NT2/D1 (cell line): ENCODE results near the gene TBC1D10A.

Experiments used
- YY1 ChIP-seq: IDR thresholded peaks from 2 replicates; pipeline ENCODE4 v1.6.1; 2011; ENCODE audit not compliant: insufficient read length, insufficient read depth
- ZNF274 ChIP-seq: IDR thresholded peaks from 2 replicates; pipeline ENCODE4 v1.6.1; 2011; ENCODE audit warnings: mild to moderate bottlenecking, low read depth, low read length

- no peak for TF ChIP-seq YY1
- TF ChIP-seq ZNF274: no peak
Measured at GRCh38 chr22:30266445-30267381, 60.0 kb downstream of the TBC1D10A start, which contains the start of gene OSM.
